Epithelial cell of esophagus (primary cell): ENCODE results near the gene LHX1.

Experiments
- DNase-seq: peaks from one replicate; pipeline ENCODE4 v3.0.0; 2010; ENCODE audit warnings: low read depth
- H3K4me3 ChIP-seq: 2 replicates; pipeline ENCODE4 v1.5.1; 2011; ENCODE audit warnings: mild to moderate bottlenecking, low read length, control low read depth
- CTCF ChIP-seq: IDR thresholded peaks from 2 replicates; pipeline ENCODE4 v1.5.1; 2011; ENCODE audit warnings: low read depth, mild to moderate bottlenecking, low read length, control low read depth, inconsistent platforms; ENCODE audit not compliant: insufficient read depth; ENCODE audit errors: missing control alignments

LHX1 gene

GRCh38 chr17:36937001-36937958 is at the start of gene LHX1:
Gene LHX1, plus strand, starts transcription at chr17:36937475. Its CDS starts 723 bp downstream, at chr17:36938198.
- DNase-seq, result no peak
- no peak within 1 kb of the TSS for H3K4me3 ChIP-seq
- no peak for TF ChIP-seq CTCF

GRCh38 chr17:36888236-36888951 is 48.9 kb upstream of the LHX1 start:
- no peak for DNase-seq
- TF ChIP-seq CTCF, result no peak

GRCh38 chr17:36889770-36890349 is 47.4 kb upstream of the LHX1 start:
- TF ChIP-seq CTCF, result no peak
- DNase-seq, result no peak
- H3K4me3 ChIP-seq, result no peak overlapping the region

More at GRCh38 chr17:36888236-36888951, 48.9 kb upstream of the LHX1 start:
- no peak overlapping the region for H3K4me3 ChIP-seq

GRCh38 chr17:36890398-36891168 is 46.7 kb upstream of the LHX1 start:
- TF ChIP-seq CTCF, result no peak
- H3K4me3 ChIP-seq, result no peak overlapping the region
- no peak for DNase-seq

- TF ChIP-seq CTCF, result no peak
- H3K4me3 ChIP-seq, result no peak overlapping the region
- DNase-seq, result no peak
These were observed 45.0 kb upstream of the LHX1 start for GRCh38 chr17:36892112-36892838.

GRCh38 chr17:36894177-36894576 is 43.1 kb upstream of the LHX1 start:
- no peak overlapping the region for H3K4me3 ChIP-seq
- no peak for TF ChIP-seq CTCF
- DNase-seq, result no peak
